Skeletal muscle tissue (tissue), 1 donor: ENCODE measurements around the gene ELAVL1. TPM values are rescaled to one million over a fixed set of nuclear protein-coding genes. Genes with fewer than 3 reads are reported as not detected.

Experiments
- total RNA-seq: library from RNA; depleted of rRNA; stranded (reverse); fragments of >200 nt; gene quantifications from one replicate; pipeline ENCODE4 v1.2.3, GENCODE V29; 2014

ELAVL1 gene
- total RNA-seq, 1 donor from 2014 or later = 16.7 TPM

Other genes starting within 250 kb of the ELAVL1 start
- gene CLEC4M, start 242.4 kb downstream of the ELAVL1 start, total RNA-seq = not detected
- gene EVI5L, start 175.4 kb downstream of the ELAVL1 start, total RNA-seq = 9.4 TPM
- gene PRR36, start 131.3 kb downstream of the ELAVL1 start, total RNA-seq = not detected
- gene LRRC8E, start 117.1 kb downstream of the ELAVL1 start, total RNA-seq = under 0.01 TPM
- 9.4 TPM for gene MAP2K7, start 101.8 kb downstream of the ELAVL1 start, total RNA-seq
- 1.6 TPM for gene TGFBR3L, start 90.8 kb downstream of the ELAVL1 start, total RNA-seq
- gene SNAPC2, start 85.3 kb downstream of the ELAVL1 start, total RNA-seq = 6.3 TPM
- gene CTXN1, start 79.5 kb downstream of the ELAVL1 start, total RNA-seq = 0.52 TPM
- gene TIMM44, start 62.0 kb downstream of the ELAVL1 start, total RNA-seq = 36.0 TPM
- not detected for gene CCL25, start 47.1 kb upstream of the ELAVL1 start, total RNA-seq
- 4.2 TPM for gene FBN3, start 144.0 kb upstream of the ELAVL1 start, total RNA-seq
- 17.7 TPM for gene CERS4, start 203.7 kb upstream of the ELAVL1 start, total RNA-seq